Endothelial cell of hepatic sinusoid (primary cell): ENCODE data around the gene SOX5.
"Not testable (repeated sequence)": the region's sequence is repeated elsewhere in the genome, so short reads cannot be mapped to it uniquely, and the experiment has no call there.

Experiments
- in situ Hi-C: cut with HindIII; loops from 2 replicates; pipeline ENCODE4 v1.10.0; 2017; ENCODE audit warnings: low sequenced_read_pairs

Gene SOX5

GRCh38 chr12:23560611-23561010 is 388.9 kb downstream of the SOX5 start:
- in situ Hi-C loops = no loop called here

- in situ Hi-C loops = no loop called here
Measured at GRCh38 chr12:23559268-23559753, 390.2 kb downstream of the SOX5 start.

- in situ Hi-C loops = no loop called here
Measured at GRCh38 chr12:23556661-23557060, 392.8 kb downstream of the SOX5 start.

GRCh38 chr12:23555825-23556207 is 393.7 kb downstream of the SOX5 start:
- in situ Hi-C loops = no loop called here

- in situ Hi-C loops = no loop called here
Measured at GRCh38 chr12:23555180-23555824, 394.2 kb downstream of the SOX5 start.

GRCh38 chr12:23552417-23552816 is 397.1 kb downstream of the SOX5 start:
- in situ Hi-C loops = no loop called here

GRCh38 chr12:23550753-23551152 is 398.7 kb downstream of the SOX5 start:
- in situ Hi-C loops = no loop called here

- in situ Hi-C loops = no loop called here
Measured at GRCh38 chr12:23548742-23549141, 400.7 kb downstream of the SOX5 start.

GRCh38 chr12:23546756-23547155 is 402.7 kb downstream of the SOX5 start:
- in situ Hi-C loops = no loop called here

- in situ Hi-C loops = no loop called here
Measured at GRCh38 chr12:23543767-23544166, 405.7 kb downstream of the SOX5 start.

- in situ Hi-C loops = no loop called here
Measured at GRCh38 chr12:23542187-23542586, 407.3 kb downstream of the SOX5 start.

- in situ Hi-C loops = no loop called here
Measured at GRCh38 chr12:23540572-23540971, 408.9 kb downstream of the SOX5 start.

- in situ Hi-C loops = no loop called here
Measured at GRCh38 chr12:23536293-23536692, 413.2 kb downstream of the SOX5 start.

GRCh38 chr12:23535441-23535840 is 414.0 kb downstream of the SOX5 start:
- in situ Hi-C loops = no loop called here

- in situ Hi-C loops = no loop called here
Measured at GRCh38 chr12:23534196-23534595, 415.3 kb downstream of the SOX5 start.

- in situ Hi-C loops = no loop called here
Measured at GRCh38 chr12:23533699-23534098, 415.8 kb downstream of the SOX5 start.

GRCh38 chr12:23533265-23533664 is 416.2 kb downstream of the SOX5 start:
- in situ Hi-C loops = no loop called here

GRCh38 chr12:23528316-23528715 is 421.2 kb downstream of the SOX5 start:
- in situ Hi-C loops = no loop called here

GRCh38 chr12:23525450-23526072 is 423.9 kb downstream of the SOX5 start:
- in situ Hi-C loops = no loop called here

GRCh38 chr12:23523339-23523738 is 426.1 kb downstream of the SOX5 start:
- in situ Hi-C loops = no loop called here

- in situ Hi-C loops = not testable (repeated sequence)
Measured at GRCh38 chr12:23519444-23519843, 430.0 kb downstream of the SOX5 start.

- in situ Hi-C loops = not testable (repeated sequence)
Measured at GRCh38 chr12:23515785-23516184, 433.7 kb downstream of the SOX5 start.

GRCh38 chr12:23510484-23510883 is 439.0 kb downstream of the SOX5 start:
- in situ Hi-C loops = no loop called here
